Stimulated activated CD8-positive, alpha-beta memory T cell treated with anti-CD3 and anti-CD28 coated beads, Interleukin-4, amount 100 ng/mL, for 48 hours (primary cell): ENCODE measurements around the gene ECPAS.
"Not testable (repeated sequence)": the region's sequence is repeated elsewhere in the genome, so short reads cannot be mapped to it uniquely, and the experiment has no call there.

Experiments used
- DNase-seq: peaks from one replicate; pipeline ENCODE4 v3.0.0-alpha.2; 2020

ECPAS gene

DNA sequence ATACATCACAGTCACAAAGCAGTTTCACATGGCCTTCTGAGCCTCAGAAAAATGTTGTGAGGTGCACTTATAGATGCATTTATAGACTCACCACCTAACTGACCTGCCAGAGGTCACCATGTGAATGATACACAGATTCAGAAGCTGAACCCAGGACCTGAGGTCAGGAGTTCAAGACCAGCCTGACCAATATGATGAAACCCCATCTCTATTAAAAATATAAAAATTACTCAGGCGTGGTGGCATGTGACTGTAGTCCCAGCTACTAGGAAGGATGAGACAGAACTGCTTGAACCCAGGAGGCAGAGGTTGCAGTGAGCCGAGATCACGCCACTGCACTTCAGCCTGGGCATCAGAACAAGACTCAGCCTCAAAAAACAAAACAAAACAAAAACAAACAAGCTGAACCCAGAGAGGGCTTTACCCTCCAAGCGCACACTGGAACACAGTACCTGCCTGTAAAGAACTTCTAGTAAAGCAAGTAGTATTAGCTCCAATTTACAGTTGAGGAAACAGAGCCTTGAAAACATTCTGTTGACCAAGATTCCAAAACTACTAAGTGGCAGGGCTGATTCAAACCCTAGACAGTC, 16.3 kb downstream of the ECPAS start:
- no peak for DNase-seq

DNA sequence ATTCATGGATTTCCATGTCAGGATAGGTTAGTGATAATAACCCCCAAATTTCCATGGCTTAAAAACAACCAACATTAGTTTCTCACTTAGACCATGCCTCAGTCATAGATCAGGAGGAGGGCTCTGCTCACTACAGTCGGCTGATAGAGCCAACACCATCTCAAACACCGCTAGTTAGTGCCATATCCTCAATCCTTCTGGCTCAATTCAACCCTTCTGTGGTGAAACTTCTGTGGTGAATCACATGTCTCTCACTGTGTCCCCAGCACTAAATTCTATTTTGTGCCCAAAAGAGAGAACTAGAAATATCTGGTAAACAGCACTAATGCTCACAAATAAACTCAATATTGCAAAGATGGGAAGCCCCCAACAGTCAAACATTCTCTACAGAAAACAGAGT, 21.1 kb downstream of the ECPAS start:
- no peak for DNase-seq

DNA sequence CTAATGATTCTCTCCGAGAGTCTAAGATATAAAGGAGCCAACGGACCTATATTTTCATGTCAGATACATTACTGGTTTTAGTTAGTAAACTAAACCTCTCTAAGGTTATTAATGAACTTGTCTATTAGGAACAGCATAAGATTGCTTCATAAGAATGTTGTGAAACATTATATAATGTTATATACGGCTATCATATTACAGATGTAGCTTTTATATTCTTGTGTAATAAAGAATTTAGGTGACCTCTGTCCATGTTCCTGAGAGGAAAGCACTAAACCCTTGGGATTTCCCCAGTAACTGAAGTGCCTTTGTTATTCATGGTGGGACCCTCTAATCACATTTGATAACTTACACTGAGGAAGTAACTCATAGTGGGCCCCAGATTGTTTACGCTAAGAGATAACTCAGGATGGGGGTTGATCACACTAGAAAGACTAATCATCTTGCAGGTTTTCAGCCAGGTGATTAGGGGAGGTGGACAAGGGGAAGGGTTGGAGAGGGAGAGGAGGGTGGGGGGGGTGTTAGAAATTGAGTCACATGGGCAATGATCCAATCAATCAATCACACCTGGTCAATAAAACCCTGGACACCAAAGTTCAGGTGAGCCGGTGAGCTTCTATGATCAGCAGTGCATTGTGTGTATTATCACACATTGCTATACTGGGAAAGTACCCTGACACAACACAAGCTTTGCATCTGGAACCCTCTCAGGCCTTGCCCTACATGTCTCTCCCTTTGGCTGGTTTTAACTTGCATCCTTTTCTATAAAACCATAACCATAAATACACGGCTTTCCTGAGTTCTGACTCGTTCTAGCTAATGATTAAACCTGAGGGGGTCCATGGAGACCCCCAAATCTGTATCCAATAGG, 25.8 kb downstream of the ECPAS start:
- no peak for DNase-seq

- no peak for DNase-seq
These were observed 27.7 kb downstream of the ECPAS start for GRCh38 chr9:111456529-111456928.

DNA sequence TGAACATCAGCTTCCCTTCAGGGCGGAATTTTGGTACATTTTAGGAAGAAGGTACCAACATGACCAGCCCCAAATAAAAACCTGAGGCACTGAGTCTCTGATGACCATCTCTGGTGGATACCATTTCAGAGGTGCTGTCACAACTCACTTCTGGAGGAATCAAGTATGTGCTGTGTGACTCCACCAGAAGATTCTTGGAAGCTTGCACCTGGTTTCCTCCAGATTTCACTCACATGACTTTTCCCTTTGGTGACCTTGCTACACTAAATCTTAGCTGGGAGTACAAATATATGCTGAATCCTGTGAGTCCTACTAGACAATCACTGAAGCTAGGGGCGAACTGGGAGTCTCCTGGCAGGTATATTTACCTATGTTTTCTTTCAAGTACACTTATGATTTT, 28.5 kb downstream of the ECPAS start:
- DNase-seq: no peak

DNA sequence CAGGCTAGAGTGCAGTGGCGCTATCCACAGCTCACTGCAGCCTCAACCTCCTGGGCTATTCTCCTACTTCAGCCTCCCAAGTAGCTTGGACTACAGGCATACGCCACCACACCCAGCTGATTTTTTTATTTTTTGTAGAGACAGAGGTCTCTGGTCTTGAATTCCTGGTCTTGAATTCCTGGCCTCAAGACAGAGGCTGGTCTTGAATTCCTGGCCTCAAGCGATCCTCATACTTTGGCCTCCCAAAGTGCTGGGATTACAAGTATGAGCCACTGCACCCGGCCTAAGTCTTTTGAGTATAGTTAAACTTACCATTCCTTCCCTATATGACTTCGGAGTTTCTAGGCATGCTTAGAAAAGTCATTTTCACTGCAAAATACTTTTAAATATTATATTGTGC, 29.4 kb downstream of the ECPAS start:
- DNase-seq: no peak

GRCh38 chr9:111451570-111451969, 32.6 kb downstream of the ECPAS start:
- no peak for DNase-seq

DNA sequence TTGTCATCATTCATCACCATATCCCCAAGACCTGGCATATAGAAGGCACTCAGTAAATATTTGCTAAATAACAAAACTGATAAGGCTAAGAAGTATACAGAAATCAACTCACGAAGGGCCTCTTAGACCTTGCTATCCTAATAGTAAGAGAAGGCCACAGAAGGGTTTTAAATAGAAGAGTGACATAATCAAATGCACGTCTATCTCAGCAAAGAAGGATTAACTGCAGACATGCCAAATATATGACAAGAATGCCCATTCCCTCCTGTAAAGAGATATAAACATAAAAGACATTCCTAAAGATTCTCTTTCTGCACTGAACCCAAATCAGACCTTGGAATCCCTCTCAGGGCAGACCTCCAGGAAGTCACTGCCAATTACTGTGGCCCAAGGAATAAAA, 34.1 kb downstream of the ECPAS start:
- DNase-seq: no peak

DNA sequence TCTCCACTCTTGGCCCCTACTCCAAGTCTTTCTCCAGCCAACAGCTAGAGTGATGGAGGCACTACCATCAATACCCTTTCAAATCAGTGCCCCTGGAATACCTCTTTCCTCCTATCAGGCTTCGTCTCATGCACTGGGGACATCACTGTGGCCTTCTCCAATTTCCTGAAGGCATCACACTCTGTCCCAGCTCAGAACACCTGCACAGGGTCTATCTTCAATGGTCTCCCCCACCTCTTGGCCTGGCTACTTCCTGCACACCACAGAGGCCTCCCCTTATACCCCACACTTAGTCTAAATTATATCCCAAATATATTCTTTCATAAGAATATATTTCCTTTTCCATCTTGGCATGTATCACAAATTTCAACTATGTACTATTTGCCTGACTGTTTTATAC, 34.5 kb downstream of the ECPAS start:
- DNase-seq: no peak

DNA sequence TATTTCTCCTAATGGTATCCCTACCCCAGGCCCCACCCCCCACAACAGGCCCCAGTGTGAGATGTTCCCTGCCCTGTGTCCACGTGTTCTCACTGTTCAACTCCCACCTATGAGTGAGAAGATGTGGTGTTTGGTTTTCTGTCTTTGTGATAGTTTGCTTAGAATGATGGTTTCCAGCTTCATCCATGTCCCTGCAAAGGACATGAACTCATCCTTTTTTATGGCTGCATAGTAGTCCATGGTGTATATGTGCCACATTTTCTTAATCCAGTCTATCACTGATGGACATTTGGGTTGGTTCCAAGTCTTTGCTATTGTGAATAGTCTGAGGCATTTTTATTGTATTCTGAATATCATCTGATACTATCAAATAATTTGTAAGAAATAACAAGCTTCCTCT, 38.4 kb downstream of the ECPAS start:
- DNase-seq: not testable (repeated sequence)

- DNase-seq: no peak
These were observed 40.7 kb downstream of the ECPAS start for GRCh38 chr9:111443454-111443853.

DNA sequence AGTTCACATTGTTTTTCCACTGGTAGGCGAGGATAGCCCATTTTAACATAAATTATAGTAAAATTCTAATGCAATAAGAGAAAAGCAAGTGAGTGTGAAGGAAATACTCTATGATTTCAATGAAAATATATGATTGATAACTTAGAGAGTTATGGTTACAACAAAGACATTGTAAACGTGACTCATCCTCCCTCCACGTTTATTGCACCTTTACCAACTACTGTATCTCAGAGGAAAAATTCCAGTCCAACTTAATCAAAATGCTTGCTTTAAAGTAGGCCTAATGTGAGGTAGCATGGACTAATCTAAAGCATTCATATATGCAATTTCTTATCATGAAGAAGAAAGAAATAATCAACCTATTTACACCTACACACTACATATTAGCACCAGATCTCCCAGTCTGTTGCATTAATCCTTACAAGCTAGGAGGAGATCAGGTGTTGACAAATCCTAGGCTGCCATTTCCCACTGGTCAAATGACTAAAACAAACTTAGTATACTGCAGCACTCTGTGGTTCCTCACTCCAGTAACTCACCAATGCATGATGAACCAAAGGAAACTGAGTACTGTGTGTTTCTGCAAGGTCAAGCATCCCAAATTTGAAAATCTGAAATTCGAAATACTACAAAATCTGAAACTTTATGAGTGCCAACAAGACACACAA, 41.7 kb downstream of the ECPAS start:
- no peak for DNase-seq

DNA sequence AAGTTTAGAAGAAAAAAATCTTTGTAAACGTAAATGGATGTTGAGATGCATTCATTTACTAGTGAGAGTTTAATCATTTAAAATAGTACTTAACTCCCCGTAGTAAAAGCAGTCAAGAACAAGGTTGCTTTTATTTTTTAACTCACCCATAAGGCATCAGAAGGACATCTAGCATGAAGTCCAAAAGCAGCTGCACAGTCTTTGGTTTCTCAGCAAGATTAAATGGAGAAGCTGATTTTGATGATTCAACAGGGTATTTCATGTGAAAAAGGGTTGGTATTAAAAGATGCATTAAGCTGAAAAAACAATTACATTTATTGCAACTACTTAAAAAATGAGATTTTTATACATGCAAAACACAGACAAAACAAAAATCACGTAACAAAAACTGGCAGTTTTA, 44.0 kb downstream of the ECPAS start:
- no peak for DNase-seq

- DNase-seq: no peak
These were observed 45.5 kb downstream of the ECPAS start for GRCh38 chr9:111438541-111439235.

DNA sequence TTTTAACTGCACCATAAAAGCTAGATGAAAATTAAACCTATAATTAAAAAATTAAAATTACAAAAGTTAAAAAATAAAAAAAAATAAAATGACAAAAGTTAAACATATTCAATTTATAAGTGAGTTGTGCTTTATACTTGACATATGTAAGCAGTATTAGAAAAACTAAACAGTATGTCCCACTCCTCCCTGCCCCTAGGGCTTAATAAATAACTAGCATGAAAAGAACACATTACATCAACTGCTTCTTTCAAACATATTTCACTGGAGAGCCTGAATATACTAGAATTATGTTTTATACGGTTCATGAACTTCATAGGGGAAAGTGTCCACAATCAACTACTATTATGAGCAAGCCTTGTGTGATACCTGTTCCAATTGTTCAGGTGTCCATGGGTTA, 47.6 kb downstream of the ECPAS start:
- DNase-seq: no peak

- DNase-seq: no peak
These were observed 51.1 kb downstream of the ECPAS start for GRCh38 chr9:111433082-111433481.

DNA sequence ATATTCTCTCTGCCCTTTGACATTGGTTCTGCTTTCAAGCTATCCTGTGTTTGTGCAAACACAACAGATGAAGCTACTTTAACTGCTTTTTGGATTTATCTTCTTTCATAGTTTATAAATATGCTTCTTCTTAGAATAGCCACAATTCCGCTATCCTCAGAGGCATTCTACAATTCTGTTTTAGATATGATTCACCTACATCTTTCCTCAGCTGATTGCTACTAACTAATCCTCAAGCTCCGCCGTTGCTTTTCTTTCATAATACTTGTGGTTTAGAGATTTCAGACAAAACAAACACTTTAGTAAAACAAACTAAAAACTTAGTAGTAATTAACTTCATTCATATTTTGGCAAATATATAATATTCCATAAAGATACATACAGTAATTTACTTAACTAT, 52.5 kb downstream of the ECPAS start:
- DNase-seq: no peak

GRCh38 chr9:111429175-111429574, 55.0 kb downstream of the ECPAS start:
- DNase-seq: no peak

- no peak for DNase-seq
These were observed 57.0 kb downstream of the ECPAS start for GRCh38 chr9:111427186-111427585.

DNA sequence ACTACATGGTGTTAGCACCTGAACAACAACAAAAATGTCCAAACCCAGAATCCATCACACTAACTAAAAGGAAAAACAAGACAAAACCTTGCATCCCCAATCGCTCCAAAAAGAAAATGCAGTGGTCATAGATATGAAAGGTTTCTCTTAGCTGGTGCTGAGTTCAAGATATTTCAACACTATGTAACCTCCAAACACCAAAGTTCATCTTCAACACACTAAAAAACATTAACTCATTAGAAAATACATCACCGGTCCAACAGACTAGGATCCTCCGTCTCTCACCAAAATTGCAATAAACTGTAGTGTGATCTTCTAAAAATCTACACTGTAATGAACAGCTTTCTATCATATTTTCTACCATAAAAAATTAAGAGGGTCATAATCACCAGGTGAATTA, 60.8 kb downstream of the ECPAS start:
- no peak for DNase-seq

GRCh38 chr9:111414406-111414805, 69.8 kb downstream of the ECPAS start:
- no peak for DNase-seq

GRCh38 chr9:111413996-111414395, 70.2 kb downstream of the ECPAS start:
- DNase-seq: no peak

DNA sequence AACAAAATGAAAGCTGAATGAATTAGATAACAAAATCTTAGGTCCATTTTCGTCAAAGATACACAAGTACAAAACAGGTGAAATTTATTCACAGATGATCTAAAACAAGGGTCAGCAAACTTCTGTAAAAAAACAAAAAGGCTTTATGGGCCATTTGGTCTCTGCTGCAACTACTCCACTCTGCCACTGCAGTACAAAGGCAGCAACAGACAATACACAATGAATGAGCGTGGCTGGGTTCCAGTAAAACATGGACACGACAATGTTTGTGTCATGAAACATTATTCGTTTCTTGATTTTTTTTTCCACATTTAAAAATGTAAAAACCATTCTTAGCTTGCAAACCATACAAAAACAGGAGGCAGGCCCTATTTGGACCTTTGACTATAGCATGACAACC, 71.9 kb downstream of the ECPAS start:
- DNase-seq: no peak

- DNase-seq: no peak
These were observed 72.9 kb downstream of the ECPAS start for GRCh38 chr9:111411266-111411665.
